ENCODE measurements around the gene TGFBI.

- TF ChIP-seq, protein P1, sequence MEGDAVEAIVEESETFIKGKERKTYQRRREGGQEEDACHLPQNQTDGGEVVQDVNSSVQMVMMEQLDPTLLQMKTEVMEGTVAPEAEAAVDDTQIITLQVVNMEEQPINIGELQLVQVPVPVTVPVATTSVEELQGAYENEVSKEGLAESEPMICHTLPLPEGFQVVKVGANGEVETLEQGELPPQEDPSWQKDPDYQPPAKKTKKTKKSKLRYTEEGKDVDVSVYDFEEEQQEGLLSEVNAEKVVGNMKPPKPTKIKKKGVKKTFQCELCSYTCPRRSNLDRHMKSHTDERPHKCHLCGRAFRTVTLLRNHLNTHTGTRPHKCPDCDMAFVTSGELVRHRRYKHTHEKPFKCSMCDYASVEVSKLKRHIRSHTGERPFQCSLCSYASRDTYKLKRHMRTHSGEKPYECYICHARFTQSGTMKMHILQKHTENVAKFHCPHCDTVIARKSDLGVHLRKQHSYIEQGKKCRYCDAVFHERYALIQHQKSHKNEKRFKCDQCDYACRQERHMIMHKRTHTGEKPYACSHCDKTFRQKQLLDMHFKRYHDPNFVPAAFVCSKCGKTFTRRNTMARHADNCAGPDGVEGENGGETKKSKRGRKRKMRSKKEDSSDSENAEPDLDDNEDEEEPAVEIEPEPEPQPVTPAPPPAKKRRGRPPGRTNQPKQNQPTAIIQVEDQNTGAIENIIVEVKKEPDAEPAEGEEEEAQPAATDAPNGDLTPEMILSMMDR (IDR thresholded peaks at IDR 0.05) = no peak
- TF ChIP-seq POLR2A (IDR thresholded peaks at IDR 0.05) = no peak
- no peak for TF ChIP-seq POLR2AphosphoS5 (IDR thresholded peaks at IDR 0.05; ENCODE audit: insufficient read depth in 1 of 2, low read depth in 1 of 2)
Measured at GRCh38 chr5:136098176-136098575, 69.4 kb downstream of the TGFBI start.
